Activated gamma-delta T cell (primary cell): Measurements from ENCODE around the gene SERPINA6.
"Not testable (repeated sequence)": the region's sequence is repeated elsewhere in the genome, so short reads cannot be mapped to it uniquely, and the experiment has no call there.

Source experiments
- DNase-seq: peaks from one replicate; lab custom pipeline; 2025; lab: John Stamatoyannopoulos, UW

The SERPINA6 gene

DNA sequence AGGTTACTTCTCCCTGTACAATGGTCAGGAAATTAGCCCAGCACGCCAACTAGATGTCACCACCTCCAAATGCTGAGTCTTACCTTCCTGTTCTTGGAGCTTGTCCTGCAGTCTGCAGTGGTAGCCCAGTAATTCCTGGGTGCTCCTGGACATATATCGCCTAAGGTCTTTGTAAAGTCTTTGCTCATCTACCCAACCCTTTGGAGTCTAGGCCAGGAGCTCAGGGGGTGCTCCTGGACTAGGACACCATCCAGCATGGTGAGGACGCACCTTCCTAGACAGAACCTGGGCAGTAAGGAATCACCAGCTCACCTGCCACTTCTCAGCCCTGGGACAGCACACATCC, 30.6 kb downstream of the SERPINA6 start:
- no peak for DNase-seq

DNA sequence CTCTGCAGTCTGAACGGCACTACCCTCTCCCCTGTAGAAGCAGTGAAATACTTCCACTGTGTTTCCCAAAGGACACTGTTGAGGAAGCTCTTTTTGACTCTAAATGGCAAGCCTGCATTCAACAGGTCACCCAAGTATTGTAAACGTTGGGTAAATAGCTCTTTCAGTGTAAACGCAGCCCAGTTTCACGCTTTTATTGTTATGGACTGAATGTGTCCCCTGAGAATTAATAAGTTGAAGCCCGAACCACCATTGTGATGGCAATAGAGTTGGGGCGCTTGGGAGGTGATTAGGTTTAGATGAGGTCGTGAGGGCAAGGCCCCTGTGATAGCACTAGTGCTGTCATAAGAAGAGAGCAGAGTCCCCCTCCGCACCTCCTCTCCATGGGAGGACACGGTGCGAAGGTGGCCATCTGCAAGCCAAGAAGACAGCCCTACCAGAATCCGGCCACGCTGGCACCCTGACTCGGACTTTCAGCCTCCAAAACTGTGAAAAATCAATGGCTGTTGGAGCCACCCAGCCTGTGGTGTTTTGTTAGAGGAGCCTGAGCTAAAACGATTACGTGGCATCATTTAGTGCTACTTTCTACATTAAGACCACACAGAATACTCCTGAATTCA, 31.1 kb downstream of the SERPINA6 start:
- no peak for DNase-seq

DNA sequence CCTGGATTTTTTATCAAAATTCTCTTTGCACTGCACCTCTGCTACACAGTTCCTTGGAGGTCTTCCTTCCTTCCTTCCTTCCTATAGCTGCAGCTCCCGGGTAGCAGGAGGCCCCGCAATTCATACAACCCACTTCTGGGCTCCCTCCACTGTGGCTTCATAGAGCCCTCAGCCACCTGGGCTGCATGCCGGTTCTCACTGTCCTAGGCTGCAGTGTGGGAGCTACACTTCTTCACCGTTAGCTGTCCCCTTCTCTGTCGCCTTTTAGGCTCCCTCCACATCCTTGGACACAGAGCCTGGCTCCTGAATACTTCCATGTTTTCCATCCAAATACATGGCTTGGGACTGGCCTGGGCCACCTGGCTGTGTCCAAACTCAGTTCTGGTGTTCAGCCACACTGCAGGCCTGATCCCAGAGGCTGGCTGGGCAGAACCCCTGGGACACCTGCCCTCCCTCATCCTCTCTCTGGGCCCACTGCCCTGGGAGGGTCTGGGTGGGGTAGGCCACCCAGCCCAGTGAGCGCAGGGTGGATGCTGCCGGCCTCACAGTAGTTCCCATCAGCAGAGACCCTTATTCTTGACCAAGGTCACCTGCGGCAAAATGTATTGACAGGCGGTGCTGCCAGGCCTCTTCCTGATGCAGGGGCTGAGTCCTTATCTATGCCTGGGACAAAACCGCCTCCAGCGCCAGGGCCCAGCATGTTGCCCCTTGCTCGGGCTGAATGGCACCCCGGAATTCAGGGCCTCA, 31.8 kb downstream of the SERPINA6 start:
- DNase-seq, result no peak

DNA sequence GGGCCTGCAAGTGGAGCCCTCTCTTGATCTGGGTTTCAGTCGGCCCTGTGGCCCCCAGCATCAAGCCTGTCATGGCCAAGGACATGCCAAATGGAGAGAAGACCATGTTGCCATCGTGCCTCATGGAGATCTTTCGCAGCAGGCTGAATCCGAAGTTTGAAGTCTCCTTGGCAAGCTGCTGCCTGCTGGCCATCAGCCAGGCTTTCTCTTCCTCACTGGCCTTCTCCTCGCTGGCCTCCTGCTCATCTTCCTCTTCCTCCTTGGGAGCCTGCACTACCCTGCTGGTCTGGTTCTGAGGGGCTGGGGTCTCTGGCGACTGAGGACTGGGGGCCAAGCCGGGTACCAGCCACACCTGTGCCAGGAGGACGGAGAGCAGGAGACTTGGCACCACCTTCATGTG, 32.9 kb downstream of the SERPINA6 start:
- DNase-seq, result no peak

DNA sequence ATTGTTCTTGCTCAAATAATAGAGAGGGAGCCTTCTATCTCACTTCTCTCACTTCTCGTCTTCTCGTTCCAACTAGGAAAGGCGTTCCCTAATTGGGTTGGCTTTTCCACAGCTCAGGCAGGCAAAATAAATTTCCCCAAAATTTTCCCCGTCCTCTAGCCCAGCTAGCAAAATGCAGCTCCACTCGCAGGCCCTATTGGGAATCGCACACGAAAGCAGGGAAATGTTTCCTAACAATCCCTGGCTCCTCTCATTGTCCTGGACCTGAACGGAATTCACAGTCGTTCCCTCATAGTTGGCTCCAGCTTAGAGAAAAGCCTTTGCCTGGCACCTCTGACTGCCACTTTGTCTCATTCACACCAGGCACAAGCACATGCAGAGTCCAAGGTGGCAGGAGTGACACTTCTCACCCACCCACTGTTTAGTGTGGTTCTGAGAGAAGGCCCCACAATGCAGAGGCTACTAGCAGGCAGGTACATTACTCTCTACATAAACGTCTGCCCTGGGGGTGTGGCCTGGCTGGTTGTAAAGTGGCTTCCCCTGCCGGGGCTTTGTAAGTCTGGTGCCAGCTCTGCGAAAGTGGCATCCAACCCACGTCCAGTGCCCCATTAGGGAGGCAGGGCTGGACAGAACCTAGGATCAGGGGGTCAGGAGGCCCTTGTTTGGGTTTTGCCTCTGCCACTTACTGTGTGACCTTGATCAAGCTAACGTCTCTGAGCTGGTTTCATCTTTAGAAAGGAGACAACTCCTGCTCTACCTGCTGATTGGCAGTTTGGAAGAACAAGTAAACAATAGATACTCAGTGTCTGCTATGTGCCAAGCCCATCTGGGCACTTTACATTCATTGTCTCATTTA, 34.3 kb downstream of the SERPINA6 start:
- DNase-seq, result no peak

DNA sequence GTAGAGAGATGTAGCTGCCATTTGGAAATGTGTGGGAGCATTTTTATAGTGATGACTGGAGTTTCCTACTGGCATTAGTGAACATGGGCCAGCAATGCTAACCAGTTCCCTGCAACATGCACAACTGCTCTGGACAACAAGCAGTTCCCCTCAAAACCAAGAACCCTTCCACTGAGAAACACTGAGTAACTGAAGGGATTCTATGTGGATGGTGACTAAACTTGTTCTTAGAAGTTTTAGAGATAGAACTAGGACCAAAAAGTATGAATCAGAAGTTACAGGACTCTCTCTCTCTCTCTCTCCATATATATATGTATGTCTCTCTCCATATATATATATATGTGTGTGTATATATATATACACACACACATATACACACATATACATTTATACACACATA, 38.0 kb downstream of the SERPINA6 start:
- DNase-seq, result no peak

DNA sequence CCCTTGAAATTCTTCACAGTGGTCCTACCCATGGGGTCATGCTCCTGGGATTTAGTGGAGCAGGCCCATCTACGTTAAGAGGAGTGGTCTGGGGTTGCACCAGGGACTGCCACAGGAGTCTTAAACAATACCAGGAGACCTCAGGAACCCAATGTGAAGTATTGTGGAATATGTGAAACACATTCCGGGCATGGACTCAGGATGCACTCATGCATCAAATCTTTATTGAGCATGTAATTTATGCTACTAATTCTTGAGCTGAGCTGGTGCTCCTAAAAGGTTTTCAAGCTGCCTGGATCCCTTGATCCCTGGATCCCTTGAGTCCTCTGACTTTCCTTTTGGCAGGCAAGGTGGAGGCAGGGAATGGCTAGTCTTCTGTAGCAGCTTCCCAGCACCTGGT, 38.9 kb downstream of the SERPINA6 start:
- DNase-seq, result no peak

DNA sequence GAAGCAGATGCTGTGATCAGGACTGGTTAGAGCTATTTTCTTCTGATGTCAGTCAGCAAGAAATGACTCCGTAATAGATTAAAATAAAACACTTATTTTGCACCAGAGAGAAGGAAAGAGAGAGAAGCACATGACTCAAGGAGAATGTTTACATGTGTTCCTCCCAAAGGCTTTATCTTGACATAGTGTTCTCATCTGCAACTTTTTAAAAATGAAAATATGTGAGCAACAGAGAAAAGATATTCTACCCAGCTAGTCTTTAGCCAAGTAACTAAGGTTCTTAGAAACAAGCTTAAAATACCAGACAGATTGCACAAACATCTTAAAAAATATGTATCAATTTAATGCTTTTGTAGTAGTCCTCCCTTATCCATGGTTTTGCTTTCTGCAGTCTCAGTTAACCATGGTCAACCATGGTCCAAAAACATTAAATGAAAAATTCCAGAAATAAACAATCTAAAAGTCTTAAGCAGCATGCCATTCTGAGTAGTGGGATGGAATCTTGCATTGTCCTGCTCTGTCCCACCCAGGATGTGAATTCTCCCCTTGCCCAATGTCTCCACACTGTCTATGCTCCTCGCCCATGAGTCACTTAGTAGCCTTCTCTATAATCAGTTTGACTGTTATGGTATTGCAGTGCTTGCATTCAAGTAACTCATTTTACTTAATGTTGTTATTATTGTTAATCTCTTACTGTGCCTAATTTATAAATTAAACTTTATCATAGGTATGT, 40.0 kb downstream of the SERPINA6 start:
- no peak for DNase-seq

DNA sequence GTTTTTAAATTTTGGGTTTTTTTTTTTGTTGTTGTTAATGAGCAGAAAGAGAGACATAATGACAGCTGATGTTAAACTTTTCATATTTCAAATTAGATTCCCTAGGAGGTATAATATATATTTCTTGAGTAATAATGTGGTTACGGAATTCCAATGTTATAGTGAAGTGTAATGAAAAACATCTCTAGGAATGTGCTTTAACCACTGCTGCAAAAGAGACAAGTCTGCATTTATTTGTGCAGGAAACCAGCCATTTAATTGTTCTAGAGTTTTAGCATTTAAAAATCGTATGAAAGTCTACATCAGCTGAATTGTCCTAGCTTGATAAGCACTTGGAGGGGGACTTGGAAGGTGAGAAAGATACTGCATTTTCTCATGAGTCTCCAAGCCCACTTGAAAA, 44.4 kb downstream of the SERPINA6 start:
- no peak for DNase-seq

DNA sequence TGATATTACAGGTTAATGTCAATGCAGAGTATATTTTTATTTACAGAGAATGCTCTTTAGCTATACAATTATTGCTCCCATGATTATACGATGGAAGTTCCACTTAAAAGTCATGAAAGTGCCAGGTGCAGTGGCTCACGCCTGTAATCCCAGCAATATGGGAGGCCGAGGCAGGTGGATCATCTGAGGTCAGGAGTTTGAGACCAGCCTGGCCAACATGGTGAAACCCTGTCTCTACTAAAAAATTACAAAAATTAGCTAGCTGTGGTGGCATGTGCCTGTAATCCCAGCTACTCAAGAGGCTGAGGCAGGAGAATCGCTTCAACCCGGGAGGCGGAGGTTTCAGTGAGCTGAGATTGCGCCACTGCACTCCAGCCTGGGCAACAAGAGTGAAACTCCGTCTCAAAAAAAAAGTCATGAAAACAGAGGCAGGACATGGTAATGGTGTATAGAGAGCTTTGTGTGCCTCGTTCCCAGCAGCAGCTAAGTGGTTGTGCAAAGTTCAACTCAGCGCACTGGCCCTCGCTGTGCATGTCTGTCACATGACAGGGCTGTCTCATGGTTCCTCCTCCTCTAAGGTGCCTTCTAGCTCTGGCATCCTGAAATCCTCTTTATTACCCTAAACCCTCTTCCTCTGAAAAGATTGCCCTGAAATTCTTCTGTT, 46.1 kb downstream of the SERPINA6 start:
- not testable (repeated sequence) for DNase-seq

DNA sequence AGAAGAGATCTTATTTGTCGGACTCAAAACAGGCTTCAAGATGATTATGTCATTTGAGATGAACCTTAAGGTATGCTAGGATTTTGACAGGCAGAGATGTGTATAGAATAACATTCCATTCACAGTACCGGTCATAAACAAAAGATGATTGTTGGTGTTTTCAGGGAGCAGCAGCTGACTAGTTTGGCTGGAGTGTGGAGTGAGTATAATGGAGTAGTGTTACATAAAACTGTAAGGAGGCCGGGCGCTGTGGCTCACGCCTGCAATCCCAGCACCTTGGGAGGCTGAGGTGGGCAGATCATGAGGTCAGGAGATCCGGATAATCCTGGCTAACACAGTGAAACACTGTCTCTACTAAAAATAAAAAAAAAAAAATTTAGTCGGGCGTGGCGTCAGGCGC, 54.0 kb downstream of the SERPINA6 start:
- no peak for DNase-seq

DNA sequence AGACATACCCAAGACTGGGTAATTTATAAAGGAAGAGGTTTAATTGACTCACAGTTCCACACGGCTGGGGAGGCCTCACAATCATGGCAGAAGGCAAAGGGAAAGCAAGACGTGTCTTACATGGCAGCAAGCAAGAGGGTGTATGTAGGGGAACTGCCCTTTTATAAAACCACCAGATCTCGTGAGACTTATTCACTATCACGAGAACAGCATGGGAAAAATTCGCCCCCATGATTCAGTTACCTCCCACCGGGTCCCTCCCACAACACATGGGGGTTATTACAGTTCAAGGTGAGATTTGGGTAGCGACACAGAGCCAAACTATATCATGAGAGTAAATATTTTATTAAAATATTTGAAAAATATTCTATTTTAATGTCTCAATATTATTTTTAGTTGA, 54.6 kb downstream of the SERPINA6 start:
- DNase-seq, result not testable (repeated sequence)

DNA sequence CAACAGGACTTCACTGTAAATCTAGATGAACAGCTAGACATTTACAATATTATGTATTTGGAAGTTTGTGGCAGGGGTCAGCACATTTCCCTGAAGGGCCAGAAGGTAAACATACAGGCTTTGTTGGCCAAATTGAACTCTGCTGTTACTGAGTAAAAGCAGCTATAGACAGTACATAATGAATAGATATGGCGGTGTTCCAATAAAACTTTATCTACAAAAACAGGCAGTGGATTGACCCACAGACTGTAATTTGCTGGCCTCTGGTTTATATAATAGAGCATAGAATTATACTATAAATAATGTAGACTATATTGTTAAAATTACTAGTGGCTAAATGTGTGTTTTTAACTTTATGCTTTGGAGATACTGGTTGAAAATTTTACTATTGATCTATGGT, 55.8 kb downstream of the SERPINA6 start:
- no peak for DNase-seq

DNA sequence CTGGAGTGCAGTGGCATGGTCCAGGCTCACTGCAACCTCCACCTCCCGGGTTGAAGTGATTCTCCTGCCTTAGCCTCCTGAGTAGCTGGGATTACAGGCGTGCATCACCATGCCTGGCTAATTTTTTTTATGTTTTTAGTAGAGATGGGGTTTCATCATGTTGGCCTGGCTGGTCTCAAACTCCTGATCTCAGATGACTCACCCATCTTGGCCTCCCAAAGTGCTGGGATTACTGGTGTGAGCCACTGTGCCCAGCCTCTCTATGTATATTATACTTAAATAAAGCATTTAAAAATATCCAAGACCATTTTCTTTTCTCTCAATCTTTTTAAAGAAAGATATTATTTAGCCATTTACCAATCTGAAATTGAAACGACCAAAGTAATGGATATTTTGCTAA, 58.9 kb downstream of the SERPINA6 start:
- not testable (repeated sequence) for DNase-seq
